SK-N-SH (cell line): Measurements from ENCODE around the gene ANKMY1. TPM values are rescaled to one million over a fixed set of nuclear protein-coding genes. Genes with fewer than 3 reads are reported as not detected.

Experiments
- CTCF ChIA-PET: fragments of 300-600, 350-600 bp; formaldehyde crosslinking; extraction: SDS; loops from one replicate; lab custom pipeline; 2021; lab: Yijun Ruan, JAX
- POLR2A ChIA-PET: fragments of 350-600 bp; sonication (Branson Sonifier 250); formaldehyde crosslinking; extraction: SDS; loops from one replicate; lab custom pipeline; 2020; ENCODE audit warnings: antibody characterized with exemption, inconsistent platforms; lab: Yijun Ruan, JAX
- DNase-seq: peaks from one replicate; pipeline ENCODE4 v3.0.0; 2012
- H2AFZ ChIP-seq: fragments of 200-600 bp; sonication (generic); 2 replicates; pipeline ENCODE4 v1.8.1; 2016; ENCODE audit warnings: antibody characterized with exemption, mild to moderate bottlenecking, low read depth
- H3F3A ChIP-seq: fragments of 200-600 bp; sonication (generic); replicated peaks from 2 replicates; pipeline ENCODE3; 2016; ENCODE audit warnings: antibody characterized with exemption, mild to moderate bottlenecking; ENCODE audit not compliant: insufficient read depth
- H3K27ac ChIP-seq, 2 experiments: fragments of 200-500 bp in 1 of 2; fragments of 200-600 bp in 1 of 2; sonication (Bioruptor generic) in 1 of 2; sonication (generic), shearing (Covaris generic) in 1 of 2; 2 replicates each; pipeline versions ENCODE4 v1.5.1 to v1.6.1; 2014 to 2016; ENCODE audit warnings: low read depth in 2 of 2, inconsistent platforms in 1 of 2, low read length in 1 of 2, mild to moderate bottlenecking in 1 of 2, mixed read lengths in 1 of 2
- H3K27me3 ChIP-seq: fragments of 200-600 bp; sonication (generic), shearing (Covaris generic); 2 replicates; pipeline ENCODE4 v1.6.1; 2016; ENCODE audit warnings: mixed run types; ENCODE audit not compliant: insufficient read depth
- H3K36me3 ChIP-seq, 2 experiments: fragments of 200-500 bp in 1 of 2; fragments of 200-600 bp in 1 of 2; sonication (Bioruptor generic) in 1 of 2; sonication (generic) in 1 of 2; replicated peaks in 1 of 2; 2 replicates each; pipeline versions ENCODE3 to v1.5.1; 2014 to 2016; ENCODE audit warnings: low read length in 1 of 2, mild to moderate bottlenecking in 1 of 2; ENCODE audit not compliant: insufficient read depth in 2 of 2, control insufficient read depth in 1 of 2
- H3K4me1 ChIP-seq, 2 experiments: fragments of 200-500 bp in 1 of 2; fragments of 200-600 bp in 1 of 2; sonication (Bioruptor generic) in 1 of 2; sonication (generic), shearing (Covaris generic) in 1 of 2; 2 replicates each; pipeline versions ENCODE4 v1.5.1 to v1.6.1; 2014 to 2016; ENCODE audit warnings: low read depth in 1 of 2, low read length in 1 of 2, mixed run types in 1 of 2; ENCODE audit not compliant: insufficient read depth in 2 of 2, control insufficient read depth in 1 of 2
- H3K4me2 ChIP-seq: fragments of 200-600 bp; sonication (generic), shearing (Covaris generic); 2 replicates; pipeline ENCODE4 v1.6.1; 2017; ENCODE audit warnings: mixed run types
- H3K4me3 ChIP-seq, 2 experiments: fragments of 200-500 bp in 1 of 2; fragments of 200-600 bp in 1 of 2; sonication (Bioruptor generic) in 1 of 2; sonication (generic), shearing (Covaris generic) in 1 of 2; 2 replicates each; pipeline versions ENCODE4 v1.5.1 to v1.8.1; 2014 to 2016; ENCODE audit warnings: low read depth in 2 of 2, inconsistent platforms in 1 of 2, low read length in 1 of 2, mild to moderate bottlenecking in 1 of 2, mixed read lengths in 1 of 2, moderate library complexity in 1 of 2
- H3K79me2 ChIP-seq: fragments of 200-600 bp; sonication (generic); 2 replicates; pipeline ENCODE4 v1.8.1; 2017; ENCODE audit warnings: mild to moderate bottlenecking; ENCODE audit not compliant: insufficient read depth
- H3K9ac ChIP-seq: fragments of 200-600 bp; sonication (generic); 2 replicates; pipeline ENCODE4 v1.6.1; 2017; ENCODE audit warnings: mixed run types
- H3K9me2 ChIP-seq: fragments of 200-600 bp; sonication (generic); 2 replicates; pipeline ENCODE4 v1.6.1; 2017; ENCODE audit warnings: mixed run types
- H3K9me3 ChIP-seq: fragments of 200-600 bp; sonication (generic); 2 replicates; pipeline ENCODE4 v1.6.1; 2017; ENCODE audit warnings: mixed run types, mild to moderate bottlenecking, moderate library complexity
- H4K20me1 ChIP-seq: fragments of 200-600 bp; sonication (generic); 2 replicates; pipeline ENCODE4 v1.6.1; 2017; ENCODE audit warnings: mild to moderate bottlenecking, mixed run types; ENCODE audit not compliant: insufficient read depth
- CHD2 ChIP-seq: fragments of 150-350 bp; IDR thresholded peaks from 2 replicates; pipeline ENCODE4 v1.6.1; 2018; ENCODE audit warnings: low read length; ENCODE audit not compliant: partially characterized antibody
- JUND ChIP-seq: IDR thresholded peaks from 2 replicates; pipeline ENCODE4 v1.4.0; 2012
- MXI1 ChIP-seq: IDR thresholded peaks from 2 replicates; pipeline ENCODE4 v1.6.1; 2012; ENCODE audit warnings: mild to moderate bottlenecking, low read depth, low read length, improper control_type of control experiment
- NFIC ChIP-seq: IDR thresholded peaks from 2 replicates; pipeline ENCODE4 v1.4.0; 2012; ENCODE audit warnings: borderline replicate concordance
- PBX3 ChIP-seq: IDR thresholded peaks from 2 replicates; pipeline ENCODE4; 2012
- RCOR1 ChIP-seq: fragments of 150-350 bp; IDR thresholded peaks from 2 replicates; pipeline ENCODE4 v1.6.1; 2017; ENCODE audit warnings: antibody characterized with exemption, low read length
- RFX5 ChIP-seq: IDR thresholded peaks from 2 replicates; pipeline ENCODE4 v1.6.1; 2012; ENCODE audit warnings: mild to moderate bottlenecking, improper control_type of control experiment, low read length
- RXRA ChIP-seq: IDR thresholded peaks from 2 replicates; pipeline ENCODE4 v1.4.0; 2012; ENCODE audit warnings: low read depth, mild to moderate bottlenecking, borderline replicate concordance
- SIN3A ChIP-seq: IDR thresholded peaks from 2 replicates; pipeline ENCODE4 v1.6.1; 2012; ENCODE audit warnings: low read depth, mild to moderate bottlenecking, low read length, moderate library complexity, borderline replicate concordance
- SMC3 ChIP-seq: IDR thresholded peaks from 2 replicates; pipeline ENCODE4 v1.6.1; 2012; ENCODE audit warnings: low read depth, low read length, improper control_type of control experiment
- TCF12 ChIP-seq: IDR thresholded peaks from 2 replicates; pipeline ENCODE4 v1.4.0; 2012
- WGBS: methylation state at CpG from one replicate; pipeline ENCODE4 v1.1.6; 2017; ENCODE audit warnings: low lambda C conversion rate; 5-methylcytosine and 5-hydroxymethylcytosine counted together
- polyA plus RNA-seq, 3 experiments: library from polyadenylated mRNA; depleted of rRNA; stranded (reverse); fragments of >200 nt; gene quantifications; 2 replicates each; pipeline ENCODE4 v1.2.3, GENCODE V29; 2012
- TF ChIP-seq, protein P1 (sequence below): IDR thresholded peaks from 2 replicates; pipeline ENCODE4 v1.4.0; 2012; ENCODE audit warnings: low read depth
- TF ChIP-seq, protein P2 (sequence below): fragments of 200-600 bp; sonication (generic); IDR thresholded peaks from 2 replicates; pipeline ENCODE4 v1.6.1; 2017; ENCODE audit warnings: antibody characterized with exemption, mild to moderate bottlenecking, moderate library complexity
- TF ChIP-seq, protein P3 (sequence below): IDR thresholded peaks from 2 replicates; pipeline ENCODE4 v1.4.0; 2012; ENCODE audit warnings: low read depth, borderline replicate concordance

The ANKMY1 gene
- polyA plus RNA-seq, 1 of the 3 experiments (the other 2 are of a cell fraction): 12.1 TPM

DNA sequence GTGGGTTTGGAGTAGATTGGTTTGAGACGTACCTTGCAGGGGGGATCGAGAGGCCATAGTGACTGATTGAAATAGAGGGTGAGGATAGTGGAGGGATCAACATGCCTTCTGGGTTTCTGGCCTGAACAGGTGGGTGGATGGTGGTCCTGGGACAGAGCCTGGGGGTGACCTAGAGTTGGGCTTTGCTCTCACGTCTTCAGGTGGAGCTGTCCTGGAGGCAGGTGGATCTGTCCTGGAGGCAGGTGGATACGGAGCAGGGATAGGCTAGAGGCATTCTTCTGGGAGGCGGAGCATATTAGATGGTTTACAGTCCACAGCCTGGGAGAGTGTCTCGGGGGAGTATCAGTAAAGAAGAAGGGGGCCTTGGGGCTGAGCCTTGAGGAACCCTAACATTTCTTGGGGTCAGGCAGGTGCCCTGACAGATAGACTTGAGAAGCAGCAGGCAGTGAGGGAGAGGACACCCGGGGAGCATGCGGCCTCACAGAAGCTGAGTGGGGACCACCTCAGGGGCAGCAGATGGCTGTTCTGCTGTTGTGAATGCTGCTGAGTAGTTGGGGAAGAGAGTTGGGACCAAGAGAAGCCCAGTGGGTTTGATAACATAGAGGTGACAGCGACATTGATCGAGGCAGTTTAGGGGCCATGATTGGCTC, 30.3 kb upstream of the ANKMY1 start (continued):
- TF ChIP-seq CHD2: no peak

- peak overlapping the region; percentile 95 for H3K4me2 ChIP-seq
- ChIA-PET CTCF (interaction anchor here (0.6 to 5.7 kb wide), 7 partner anchors 13 to 253 kb away, joined by 3 to 31 read pairs (median 4); no protein-coding TSS in a partner anchor), POLR2A (interaction anchor here (0.6 to 3.2 kb wide), 6 partner anchors 11 to 254 kb away, joined by 3 to 25 read pairs (median 12); partner anchors contain the start of genes DUSP28 and RNPEPL1)
- peaks cover 85% of the 10 kb centered on the region for H3K79me2 ChIP-seq
- TF ChIP-seq, protein P1, sequence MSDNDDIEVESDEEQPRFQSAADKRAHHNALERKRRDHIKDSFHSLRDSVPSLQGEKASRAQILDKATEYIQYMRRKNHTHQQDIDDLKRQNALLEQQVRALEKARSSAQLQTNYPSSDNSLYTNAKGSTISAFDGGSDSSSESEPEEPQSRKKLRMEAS: no peak
- TF ChIP-seq MXI1: no peak
- TF ChIP-seq JUND: no peak
- TF ChIP-seq, protein P2, sequence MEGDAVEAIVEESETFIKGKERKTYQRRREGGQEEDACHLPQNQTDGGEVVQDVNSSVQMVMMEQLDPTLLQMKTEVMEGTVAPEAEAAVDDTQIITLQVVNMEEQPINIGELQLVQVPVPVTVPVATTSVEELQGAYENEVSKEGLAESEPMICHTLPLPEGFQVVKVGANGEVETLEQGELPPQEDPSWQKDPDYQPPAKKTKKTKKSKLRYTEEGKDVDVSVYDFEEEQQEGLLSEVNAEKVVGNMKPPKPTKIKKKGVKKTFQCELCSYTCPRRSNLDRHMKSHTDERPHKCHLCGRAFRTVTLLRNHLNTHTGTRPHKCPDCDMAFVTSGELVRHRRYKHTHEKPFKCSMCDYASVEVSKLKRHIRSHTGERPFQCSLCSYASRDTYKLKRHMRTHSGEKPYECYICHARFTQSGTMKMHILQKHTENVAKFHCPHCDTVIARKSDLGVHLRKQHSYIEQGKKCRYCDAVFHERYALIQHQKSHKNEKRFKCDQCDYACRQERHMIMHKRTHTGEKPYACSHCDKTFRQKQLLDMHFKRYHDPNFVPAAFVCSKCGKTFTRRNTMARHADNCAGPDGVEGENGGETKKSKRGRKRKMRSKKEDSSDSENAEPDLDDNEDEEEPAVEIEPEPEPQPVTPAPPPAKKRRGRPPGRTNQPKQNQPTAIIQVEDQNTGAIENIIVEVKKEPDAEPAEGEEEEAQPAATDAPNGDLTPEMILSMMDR: no peak
- TF ChIP-seq TCF12: no peak
- no peak for TF ChIP-seq NFIC
- no peak for TF ChIP-seq PBX3
- TF ChIP-seq RCOR1: no peak
- TF ChIP-seq SMC3: no peak
- TF ChIP-seq, protein P3, sequence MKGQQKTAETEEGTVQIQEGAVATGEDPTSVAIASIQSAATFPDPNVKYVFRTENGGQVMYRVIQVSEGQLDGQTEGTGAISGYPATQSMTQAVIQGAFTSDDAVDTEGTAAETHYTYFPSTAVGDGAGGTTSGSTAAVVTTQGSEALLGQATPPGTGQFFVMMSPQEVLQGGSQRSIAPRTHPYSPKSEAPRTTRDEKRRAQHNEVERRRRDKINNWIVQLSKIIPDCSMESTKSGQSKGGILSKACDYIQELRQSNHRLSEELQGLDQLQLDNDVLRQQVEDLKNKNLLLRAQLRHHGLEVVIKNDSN: no peak
- TF ChIP-seq SIN3A: no peak
- no peak for TF ChIP-seq RFX5
- no peak for TF ChIP-seq RXRA
- H3K9me2 ChIP-seq: no peaks in the 10 kb centered on the region
- peak overlapping the region in 1 of 2 experiments; percentile 53; a peak in 1 of 4 replicates for H3K27ac ChIP-seq
- no peaks in the 10 kb centered on the region for H3K27me3 ChIP-seq
- peak; percentile 65 for DNase-seq
- no peaks in the 10 kb centered on the region for H3K9me3 ChIP-seq
- no peaks in the 10 kb centered on the region for H3F3A ChIP-seq
- 11% methylated on average over 20 of the region's 62 CpGs for WGBS
- peak overlapping the region; percentile 96 to 100 for H3K4me3 ChIP-seq
- peak overlapping the region; percentile 93 for H3K9ac ChIP-seq
- H2AFZ ChIP-seq: peak overlapping the region; percentile 41; the same call in 1 of the 2 replicates
- peaks cover 5 to 31% of the 10 kb centered on the region in 2 experiments for H3K36me3 ChIP-seq
- H4K20me1 ChIP-seq: peaks cover 24% of the 10 kb centered on the region
- peaks cover 17 to 28% of the 10 kb centered on the region in 2 experiments; a peak in 3 of 4 replicates for H3K4me1 ChIP-seq
Measured at GRCh38 chr2:240586919-240587800, 29.4 kb upstream of the ANKMY1 start.
